OCI-LY3 (cell line): ENCODE measurements around the gene SYCE1.

Experiments
- H2AFZ ChIP-seq: fragments of 200-600, 300-600 bp; shearing (Covaris generic); 2 replicates; pipeline ENCODE4 v1.6.0; 2014; ENCODE audit warnings: antibody characterized with exemption, low read depth, low read length
- H3K27ac ChIP-seq: fragments of 200-600, 300-600 bp; sonication (generic); 2 replicates; pipeline ENCODE4 v1.5.1; 2014; ENCODE audit warnings: mild to moderate bottlenecking, low read length, moderate library complexity, mixed read lengths
- H3K27me3 ChIP-seq: fragments of 200-600, 300-600 bp; sonication (generic); 2 replicates; pipeline ENCODE4 v1.6.1; 2014; ENCODE audit warnings: low read depth, low read length, mixed read lengths
- H3K36me3 ChIP-seq: fragments of 200-600, 300-600 bp; sonication (generic); replicated peaks from 2 replicates; pipeline ENCODE3; 2014; ENCODE audit warnings: low read depth, low read length, mixed read lengths
- H3K4me1 ChIP-seq: fragments of 300-600, 200-600 bp; sonication (generic); 2 replicates; pipeline ENCODE4 v1.6.1; 2014; ENCODE audit warnings: low read length, mixed read lengths
- H3K4me2 ChIP-seq: fragments of 200-600, 300-600 bp; sonication (generic); 2 replicates; pipeline ENCODE4 v1.6.1; 2014; ENCODE audit warnings: low read length, mixed read lengths
- H3K4me3 ChIP-seq: fragments of 300-600, 200-600 bp; sonication (generic); 2 replicates; pipeline ENCODE4 v1.5.1; 2014; ENCODE audit warnings: antibody characterized with exemption, mild to moderate bottlenecking, low read length, moderate library complexity
- H3K79me2 ChIP-seq: fragments of 300-600, 200-600 bp; shearing (Covaris generic); 2 replicates; pipeline ENCODE4 v1.6.1; 2014; ENCODE audit warnings: mild to moderate bottlenecking, low read length, mixed read lengths
- H3K9ac ChIP-seq: fragments of 300-600, 200-600 bp; shearing (Covaris generic); 2 replicates; pipeline ENCODE4 v1.6.0; 2014; ENCODE audit warnings: mild to moderate bottlenecking, low read length, moderate library complexity
- H3K9me3 ChIP-seq: fragments of 200-600, 300-600 bp; shearing (Covaris generic); 2 replicates; pipeline ENCODE4 v1.6.1; 2014; ENCODE audit warnings: low read length, mixed read lengths; ENCODE audit not compliant: insufficient read depth
- H4K20me1 ChIP-seq: fragments of 200-600, 300-600 bp; sonication (generic); 2 replicates; pipeline ENCODE4 v1.6.1; 2016; ENCODE audit warnings: low read length, mixed read lengths; ENCODE audit not compliant: insufficient read depth
- EZH2phosphoT487 ChIP-seq: fragments of 200-600 bp; shearing (Covaris generic); IDR thresholded peaks from 2 replicates; pipeline ENCODE4 v1.6.1; 2018; ENCODE audit warnings: antibody characterized with exemption, mixed run types, low read depth
- TF ChIP-seq, protein P1 (sequence below): fragments of 200-600, 300-600 bp; sonication (generic); IDR thresholded peaks from 2 replicates; pipeline ENCODE4 v1.5.1; 2014; ENCODE audit warnings: antibody characterized with exemption, low read length, low read depth

The SYCE1 gene

DNA sequence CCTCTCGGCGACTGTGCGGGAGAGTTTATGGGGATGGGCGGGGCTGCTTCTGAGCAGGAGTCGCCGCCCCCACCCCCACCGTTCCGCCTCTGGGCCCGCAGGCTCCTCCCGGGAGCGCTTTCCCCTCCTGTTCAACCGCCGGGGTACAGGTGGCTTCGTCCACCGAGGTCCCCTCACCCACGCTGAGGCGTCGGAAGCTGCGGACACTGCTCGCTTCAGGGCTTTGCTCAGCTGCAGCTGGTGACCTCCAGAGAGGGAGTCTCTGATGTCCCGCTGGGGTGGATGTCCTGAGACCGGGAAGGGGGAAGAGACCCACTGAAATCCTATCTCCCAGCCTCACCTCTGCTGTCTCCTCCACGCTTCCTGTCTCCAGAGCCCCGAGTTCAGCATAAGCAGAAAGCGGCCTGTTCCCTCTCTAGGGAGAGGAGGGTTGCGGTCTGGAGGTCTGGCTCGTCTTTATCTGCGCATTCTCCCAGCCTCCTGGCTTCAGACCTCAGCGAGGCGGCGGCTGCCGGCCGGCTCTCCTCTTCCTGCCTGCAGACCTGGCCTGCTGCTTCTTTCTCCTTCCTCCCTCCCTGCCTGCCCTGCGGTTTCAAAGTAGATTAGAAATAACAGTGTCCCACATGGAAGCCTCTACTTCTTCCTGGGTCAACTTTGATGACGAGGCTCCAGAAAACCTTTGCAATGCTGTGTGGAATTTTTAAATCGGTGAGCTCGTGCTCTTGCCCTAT, 36.4 kb downstream of the SYCE1 start:
- Histone ChIP-seq H3K4me3 (no peak overlapping the region), H3K9ac (no peak overlapping the region), H3K4me2 (no peak overlapping the region)

GRCh38 chr10:133528296-133528844, 37.0 kb downstream of the SYCE1 start:
- Histone ChIP-seq H3K27ac (no peak overlapping the region), H3K4me1 (no peaks in the 10 kb centered on the region), H3K9ac (no peak overlapping the region), H3K4me3 (no peak overlapping the region), H3K27me3 (no peaks in the 10 kb centered on the region), H2AFZ (no peak overlapping the region), H3K79me2 (no peaks in the 10 kb centered on the region), H4K20me1 (no peaks in the 10 kb centered on the region), H3K36me3 (no peaks in the 10 kb centered on the region), H3K9me3 (0 out of 2 replicates have a peak, but pooled peaks cover 3% of the 10 kb centered on the region), H3K4me2 (no peak overlapping the region)
- TF ChIP-seq EZH2phosphoT487 = no peak
- TF ChIP-seq, protein P1, sequence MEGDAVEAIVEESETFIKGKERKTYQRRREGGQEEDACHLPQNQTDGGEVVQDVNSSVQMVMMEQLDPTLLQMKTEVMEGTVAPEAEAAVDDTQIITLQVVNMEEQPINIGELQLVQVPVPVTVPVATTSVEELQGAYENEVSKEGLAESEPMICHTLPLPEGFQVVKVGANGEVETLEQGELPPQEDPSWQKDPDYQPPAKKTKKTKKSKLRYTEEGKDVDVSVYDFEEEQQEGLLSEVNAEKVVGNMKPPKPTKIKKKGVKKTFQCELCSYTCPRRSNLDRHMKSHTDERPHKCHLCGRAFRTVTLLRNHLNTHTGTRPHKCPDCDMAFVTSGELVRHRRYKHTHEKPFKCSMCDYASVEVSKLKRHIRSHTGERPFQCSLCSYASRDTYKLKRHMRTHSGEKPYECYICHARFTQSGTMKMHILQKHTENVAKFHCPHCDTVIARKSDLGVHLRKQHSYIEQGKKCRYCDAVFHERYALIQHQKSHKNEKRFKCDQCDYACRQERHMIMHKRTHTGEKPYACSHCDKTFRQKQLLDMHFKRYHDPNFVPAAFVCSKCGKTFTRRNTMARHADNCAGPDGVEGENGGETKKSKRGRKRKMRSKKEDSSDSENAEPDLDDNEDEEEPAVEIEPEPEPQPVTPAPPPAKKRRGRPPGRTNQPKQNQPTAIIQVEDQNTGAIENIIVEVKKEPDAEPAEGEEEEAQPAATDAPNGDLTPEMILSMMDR = no peak

More for the DNA sequence above, 36.4 kb downstream of the SYCE1 start:
- H3K4me1 ChIP-seq = no peaks in the 10 kb centered on the region
- no peaks in the 10 kb centered on the region for H3K79me2 ChIP-seq
- TF ChIP-seq EZH2phosphoT487 = no peak
- TF ChIP-seq, protein P1 = no peak
- H3K27me3 ChIP-seq = no peaks in the 10 kb centered on the region
- H4K20me1 ChIP-seq = no peaks in the 10 kb centered on the region
- H3K27ac ChIP-seq = no peak overlapping the region
- no peaks in the 10 kb centered on the region for H3K9me3 ChIP-seq
- H3K36me3 ChIP-seq = no peaks in the 10 kb centered on the region
- H2AFZ ChIP-seq = no peak overlapping the region

- Histone ChIP-seq H3K4me2 (no peak overlapping the region), H3K9me3 (peaks cover 3% of the 10 kb centered on the region; the same call in 1 of the 2 replicates), H3K9ac (no peak overlapping the region), H3K4me1 (no peaks in the 10 kb centered on the region), H4K20me1 (no peaks in the 10 kb centered on the region), H2AFZ (no peak overlapping the region), H3K79me2 (no peaks in the 10 kb centered on the region), H3K27me3 (no peaks in the 10 kb centered on the region), H3K27ac (no peak overlapping the region), H3K4me3 (no peak overlapping the region), H3K36me3 (no peaks in the 10 kb centered on the region)
- TF ChIP-seq EZH2phosphoT487 = no peak
- TF ChIP-seq, protein P1 = no peak
Observed at GRCh38 chr10:133527771-133528271, 37.6 kb downstream of the SYCE1 start.

- Histone ChIP-seq H3K36me3 (no peaks in the 10 kb centered on the region), H3K27ac (no peak within 1 kb of the TSS), H3K9ac (no peak within 1 kb of the TSS), H4K20me1 (no peaks in the 10 kb centered on the region), H3K9me3 (peaks cover 3% of the 10 kb centered on the region; the same call in 1 of the 2 replicates), H3K4me2 (no peak within 1 kb of the TSS), H3K4me3 (no peak within 1 kb of the TSS), H3K27me3 (no peaks in the 10 kb centered on the region), H3K79me2 (no peaks in the 10 kb centered on the region), H2AFZ (no peak within 1 kb of the TSS), H3K4me1 (no peaks in the 10 kb centered on the region)
- TF ChIP-seq EZH2phosphoT487 = no peak
- TF ChIP-seq, protein P1 = no peak
Observed at GRCh38 chr10:133526957-133527588, 38.3 kb downstream of the SYCE1 start, which contains the start of gene CYP2E1. TSS of gene CYP2E1 (plus strand) at chr10:133527363. CDS start at chr10:133527396, 33 bp downstream.
